H9 (cell line): ENCODE results near the gene ULK4. TPM values are rescaled to one million over a fixed set of nuclear protein-coding genes. Genes with fewer than 3 reads are reported as not detected.
"Not testable (repeated sequence)": the region's sequence is repeated elsewhere in the genome, so short reads cannot be mapped to it uniquely, and the experiment has no call there.

Experiments
- DNase-seq: peaks from one replicate; pipeline ENCODE4 v3.0.0-alpha.2; 2017
- H2AFZ ChIP-seq: one replicate; pipeline ENCODE4 v1.6.1; 2013; ENCODE audit warnings: mild to moderate bottlenecking, low read length, control low read depth, moderate library complexity
- H2AK5ac ChIP-seq: 2 replicates; pipeline ENCODE4 v1.6.1; 2013; ENCODE audit warnings: low read length, control low read depth, mixed read lengths; ENCODE audit not compliant: insufficient read length
- H2BK120ac ChIP-seq: one replicate; pipeline ENCODE4 v1.6.1; 2013; ENCODE audit warnings: low read depth, mild to moderate bottlenecking, low read length, control low read depth, inconsistent platforms; ENCODE audit not compliant: poor library complexity, severe bottlenecking
- H2BK12ac ChIP-seq: 2 replicates; pipeline ENCODE4 v1.6.1; 2013; ENCODE audit warnings: low read length, control low read depth, mixed read lengths, low read depth; ENCODE audit not compliant: insufficient read length
- H2BK15ac ChIP-seq: 2 replicates; pipeline ENCODE4 v1.6.1; 2013; ENCODE audit warnings: low read depth, low read length, control low read depth
- H2BK20ac ChIP-seq: one replicate; pipeline ENCODE4 v1.6.1; 2013; ENCODE audit warnings: low read depth, mild to moderate bottlenecking, low read length, control low read depth, inconsistent platforms; ENCODE audit not compliant: poor library complexity, severe bottlenecking
- H2BK5ac ChIP-seq: 2 replicates; pipeline ENCODE4 v1.6.1; 2013; ENCODE audit warnings: low read length, control low read depth, mixed read lengths; ENCODE audit not compliant: insufficient read length
- H3K14ac ChIP-seq: 2 replicates; pipeline ENCODE4 v1.6.1; 2013; ENCODE audit warnings: low read length, control low read depth; ENCODE audit not compliant: insufficient read depth
- H3K18ac ChIP-seq: 2 replicates; pipeline ENCODE4 v1.6.1; 2013; ENCODE audit warnings: low read depth, mild to moderate bottlenecking, mixed read lengths, low read length, control low read depth; ENCODE audit not compliant: insufficient read length
- H3K23ac ChIP-seq: 2 replicates; pipeline ENCODE4 v1.6.1; 2013; ENCODE audit warnings: low read length, control low read depth, mixed read lengths, low read depth; ENCODE audit not compliant: insufficient read length
- H3K23me2 ChIP-seq: 2 replicates; pipeline ENCODE4 v1.6.1; 2013; ENCODE audit warnings: low read depth, mild to moderate bottlenecking, mixed read lengths, low read length, control low read depth; ENCODE audit not compliant: insufficient read length, poor library complexity, severe bottlenecking
- H3K27ac ChIP-seq: 2 replicates; pipeline ENCODE4 v1.5.1; 2013; ENCODE audit warnings: low read length, control low read depth, mixed read lengths, low read depth; ENCODE audit not compliant: insufficient read length
- H3K27me3 ChIP-seq: 2 replicates; pipeline ENCODE4 v1.6.1; 2013; ENCODE audit warnings: low read length, control low read depth, inconsistent platforms; ENCODE audit not compliant: insufficient read depth
- H3K4ac ChIP-seq: 2 replicates; pipeline ENCODE4 v1.6.1; 2013; ENCODE audit warnings: low read depth, mild to moderate bottlenecking, control low read depth, inconsistent platforms, low read length, moderate library complexity
- H3K4me1 ChIP-seq: 2 replicates; pipeline ENCODE4 v1.6.1; 2013; ENCODE audit warnings: low read length, control low read depth, inconsistent platforms; ENCODE audit not compliant: insufficient read depth
- H3K4me2 ChIP-seq: 2 replicates; pipeline ENCODE4 v1.6.1; 2013; ENCODE audit warnings: low read length, control low read depth, mixed read lengths; ENCODE audit not compliant: insufficient read length, insufficient read depth
- H3K56ac ChIP-seq: 2 replicates; pipeline ENCODE4 v1.6.1; 2013; ENCODE audit warnings: low read depth, mild to moderate bottlenecking, mixed read lengths, low read length, control low read depth; ENCODE audit not compliant: insufficient read length
- H3K79me1 ChIP-seq: 2 replicates; pipeline ENCODE4 v1.6.1; 2013; ENCODE audit warnings: low read depth, mild to moderate bottlenecking, moderate library complexity, low read length, control low read depth, inconsistent platforms; ENCODE audit not compliant: insufficient read depth, poor library complexity, severe bottlenecking
- H3K79me2 ChIP-seq: 2 replicates; pipeline ENCODE4 v1.6.1; 2013; ENCODE audit warnings: low read length, control low read depth, inconsistent platforms; ENCODE audit not compliant: insufficient read depth
- H3K9ac ChIP-seq: 2 replicates; pipeline ENCODE4 v1.6.1; 2013; ENCODE audit warnings: low read length, control low read depth, mixed read lengths; ENCODE audit not compliant: insufficient read length; ENCODE audit errors: extremely low read depth
- H3K9me3 ChIP-seq: one replicate; pipeline ENCODE4 v1.6.1; 2013; ENCODE audit warnings: low read depth, low read length, inconsistent platforms; ENCODE audit not compliant: control insufficient read depth
- H3T11ph ChIP-seq: one replicate; pipeline ENCODE4 v1.6.1; 2013; ENCODE audit warnings: mild to moderate bottlenecking, low read length, control low read depth, inconsistent platforms
- H4K20me1 ChIP-seq: one replicate; pipeline ENCODE4 v1.6.1; 2013; ENCODE audit not compliant: control insufficient read depth, insufficient read length, insufficient read depth
- H4K5ac ChIP-seq: 2 replicates; pipeline ENCODE4 v1.6.1; 2013; ENCODE audit warnings: low read depth, mild to moderate bottlenecking, mixed read lengths, low read length, control low read depth; ENCODE audit not compliant: insufficient read length
- H4K8ac ChIP-seq: replicated peaks from 2 replicates; pipeline ENCODE4 v1.6.1; 2013; ENCODE audit warnings: low read length, control low read depth, mixed read lengths, low read depth; ENCODE audit not compliant: insufficient read length
- H4K91ac ChIP-seq: 2 replicates; pipeline ENCODE4 v1.6.1; 2013; ENCODE audit warnings: low read depth, mild to moderate bottlenecking, moderate library complexity, mixed read lengths, low read length, control low read depth; ENCODE audit not compliant: insufficient read length
- H3K27ac Mint-ChIP-seq, 3 experiments: 2 replicates in 2 of 3; 3 replicates in 1 of 3; pipeline ENCODE4 v1.8.0; 2020 to 2021; ENCODE audit warnings: mixed read lengths in 3 of 3, mild to moderate bottlenecking in 1 of 3, moderate library complexity in 1 of 3
- H3K27me3 Mint-ChIP-seq: 2 replicates; pipeline ENCODE4 v1.8.0; 2021; ENCODE audit warnings: low read depth, mild to moderate bottlenecking, moderate library complexity, mixed read lengths
- H3K36me3 Mint-ChIP-seq, 3 experiments: 2 replicates in 2 of 3; 3 replicates in 1 of 3; pipeline ENCODE4 v1.8.0; 2020 to 2021; ENCODE audit warnings: low read depth in 3 of 3, mixed read lengths in 3 of 3; ENCODE audit not compliant: insufficient read depth in 1 of 3
- H3K4me1 Mint-ChIP-seq, 2 experiments: 2 replicates each; pipeline ENCODE4 v1.8.0; 2020; ENCODE audit warnings: mixed read lengths in 2 of 2
- H3K4me3 Mint-ChIP-seq, 2 experiments: 2 replicates in 1 of 2; 3 replicates in 1 of 2; pipeline ENCODE4 v1.8.0; 2020 to 2021; ENCODE audit warnings: mild to moderate bottlenecking in 2 of 2, mixed read lengths in 2 of 2, moderate library complexity in 1 of 2
- H3K9me3 Mint-ChIP-seq, 2 experiments: 2 replicates in 1 of 2; 3 replicates in 1 of 2; pipeline ENCODE4 v1.8.0; 2020; ENCODE audit warnings: mild to moderate bottlenecking in 2 of 2, mixed read lengths in 2 of 2, moderate library complexity in 1 of 2
- CTCF ChIP-seq: fragments of 200-600 bp; sonication (generic); conservative IDR thresholded peaks from 3 replicates; pipeline ENCODE4 v1.8.0; 2021; ENCODE audit warnings: antibody characterized with exemption, mild to moderate bottlenecking
- WGBS: extraction: QIAGEN DNeasy Blood & Tissue Kit; methylation state at CpG from one replicate; pipeline ENCODE4 v1.1.7; 2013; ENCODE audit warnings: missing lambda C conversion rate, low lambda C conversion rate, mixed read lengths; ENCODE audit not compliant: insufficient read length; ENCODE audit errors: extremely low coverage; 5-methylcytosine and 5-hydroxymethylcytosine counted together
- total RNA-seq: library from RNA; stranded (reverse); gene quantifications from 2 replicates; pipeline ENCODE4 v1.2.1, GENCODE V29; 2021

The ULK4 gene
- total RNA-seq, 1 experiment from 2014 or later, result 12.9 TPM

- no CpG with 5 or more reads among the region's 2 CpGs for whole genome bisulfite sequencing
- H4K91ac ChIP-seq, result no peak overlapping the region
These were observed 81.5 kb downstream of the ULK4 start for GRCh38 chr3:41880387-41880786.

GRCh38 chr3:41877741-41878140 is 84.2 kb downstream of the ULK4 start:
- H3K56ac ChIP-seq, H3K23ac ChIP-seq, H2BK15ac ChIP-seq, H2AFZ ChIP-seq, H2BK5ac ChIP-seq, H3K18ac ChIP-seq, H4K8ac ChIP-seq, H4K5ac ChIP-seq, H2AK5ac ChIP-seq, H3T11ph ChIP-seq, H3K27ac ChIP-seq, H3K9me3 ChIP-seq, H3K4me3 Mint-ChIP-seq, H3K27ac Mint-ChIP-seq, H3K9ac ChIP-seq, H3K27me3 Mint-ChIP-seq, H3K4me1 Mint-ChIP-seq, H3K27me3 ChIP-seq, H2BK120ac ChIP-seq, H3K4ac ChIP-seq, H3K14ac ChIP-seq, H3K79me2 ChIP-seq, H3K23me2 ChIP-seq, H3K9me3 Mint-ChIP-seq, H4K20me1 ChIP-seq, H2BK20ac ChIP-seq, H3K4me1 ChIP-seq, H4K91ac ChIP-seq, H3K79me1 ChIP-seq, H3K36me3 Mint-ChIP-seq, DNase-seq, H3K4me2 ChIP-seq, H2BK12ac ChIP-seq: not testable (repeated sequence)
- WGBS, result no CpG with 5 or more reads among the region's 9 CpGs

More at GRCh38 chr3:41880387-41880786, 81.5 kb downstream of the ULK4 start:
- no peak overlapping the region for H3K18ac ChIP-seq
- H2BK15ac ChIP-seq, result no peak overlapping the region
- H3K36me3 Mint-ChIP-seq, result peaks cover 0 to 2% (median 0%) of the 10 kb centered on the region in 3 experiments; a peak in 2 of 7 replicates
- H3K4ac ChIP-seq, result no peak overlapping the region
- H2BK12ac ChIP-seq, result no peak overlapping the region
- no peak overlapping the region for H2BK5ac ChIP-seq
- no peaks in the 10 kb centered on the region for H3K27me3 ChIP-seq
- no peak overlapping the region for H3T11ph ChIP-seq
- no peak overlapping the region for H4K5ac ChIP-seq
- H2AK5ac ChIP-seq, result no peak overlapping the region
- no peak overlapping the region for H3K14ac ChIP-seq
- no peaks in the 10 kb centered on the region for H3K79me2 ChIP-seq
- H3K4me3 Mint-ChIP-seq, result no peak overlapping the region
- H4K20me1 ChIP-seq, result no peaks in the 10 kb centered on the region
- no peaks in the 10 kb centered on the region for H3K27me3 Mint-ChIP-seq
- H3K4me1 ChIP-seq, result no peaks in the 10 kb centered on the region
- H3K23ac ChIP-seq, result no peak overlapping the region
- no peak overlapping the region for H3K56ac ChIP-seq
- H3K9me3 Mint-ChIP-seq, result no peaks in the 10 kb centered on the region
- H3K9me3 ChIP-seq, result no peaks in the 10 kb centered on the region
- no peaks in the 10 kb centered on the region for H3K79me1 ChIP-seq
- no peak for TF ChIP-seq CTCF
- H3K9ac ChIP-seq, result no peak overlapping the region
- H3K4me2 ChIP-seq, result no peak overlapping the region
- H2BK120ac ChIP-seq, result no peak overlapping the region
- no peak for DNase-seq
- H3K4me1 Mint-ChIP-seq, result peaks cover 0 to 5% of the 10 kb centered on the region in 2 experiments; a peak in 1 of 4 replicates
- H2AFZ ChIP-seq, result no peak overlapping the region
- H4K8ac ChIP-seq, result no peak overlapping the region
- H3K27ac ChIP-seq, result no peak overlapping the region
- no peak overlapping the region for H2BK20ac ChIP-seq
- H3K23me2 ChIP-seq, result no peaks in the 10 kb centered on the region
- peak overlapping the region in 1 of 3 experiments; percentile 72; a peak in 1 of 7 replicates for H3K27ac Mint-ChIP-seq
